ENCODE measurements around the gene RNASEH2B.
A peak's percentile ranks its signal among the peaks of the same experiment; 100 is the strongest.

Gene RNASEH2B

GRCh38 chr13:50901701-50902100 is 7.9 kb upstream of the RNASEH2B start:
- Histone ChIP-seq H3K18ac (ENCODE audit: low read depth in 1 of 2, low read length in 2 of 2) (no peak overlapping the region), H2AFZ (ENCODE audit: low read depth, low read length) (no peak overlapping the region), H4K91ac (ENCODE audit: low read length) (no peak overlapping the region), H3K14ac (ENCODE audit: low read length in 2 of 2) (no peak overlapping the region), H3K9me3 (ENCODE audit: control insufficient read depth, low read length) (no peaks in the 10 kb centered on the region), H2BK12ac (ENCODE audit: low read length in 2 of 2) (no peak overlapping the region), H2BK120ac (ENCODE audit: low read depth, low read length) (no peak overlapping the region), H3K4me3 (ENCODE audit: insufficient read depth in 1 of 2, low read depth in 1 of 2, low read length in 2 of 2) (no peak overlapping the region), H2AK5ac (ENCODE audit: low read length, severe bottlenecking) (no peak overlapping the region), H3K4me2 (ENCODE audit: low read length, poor library complexity, severe bottlenecking) (no peak overlapping the region), H3K4ac (ENCODE audit: low read depth in 1 of 2, low read length in 2 of 2) (no peak overlapping the region), H4K8ac (ENCODE audit: low read length) (no peak overlapping the region), H3K4me1 (ENCODE audit: control insufficient read depth, insufficient read depth, low read depth, low read length) (no peaks in the 10 kb centered on the region), H3K23ac (ENCODE audit: low read length in 2 of 2) (no peak overlapping the region), H2BK15ac (ENCODE audit: low read depth, poor library complexity, severe bottlenecking) (no peak overlapping the region), H3K9ac (ENCODE audit: low read length) (no peak overlapping the region), H3K36me3 (ENCODE audit: control insufficient read depth in 1 of 2, insufficient read depth in 2 of 2, low read depth in 1 of 2, low read length in 2 of 2) (no peaks in the 10 kb centered on the region), H2BK5ac (ENCODE audit: low read depth, low read length, poor library complexity, severe bottlenecking) (no peak overlapping the region), H3K27me3 (ENCODE audit: control insufficient read depth in 1 of 2, insufficient read depth in 1 of 2, low read length in 2 of 2) (no peaks in the 10 kb centered on the region), H3K79me1 (replicated peaks; ENCODE audit: low read length, poor library complexity, severe bottlenecking) (no peaks in the 10 kb centered on the region), H3K27ac (ENCODE audit: low read length, poor library complexity, severe bottlenecking) (no peak overlapping the region)
- DNase-seq, result no peak
- WGBS, result 100% methylated on average over 2 of the region's 2 CpGs

GRCh38 chr13:50905256-50905655 is 4.3 kb upstream of the RNASEH2B start:
- no peak overlapping the region for H2BK15ac ChIP-seq (ENCODE audit: low read depth, poor library complexity, severe bottlenecking)
- H4K8ac ChIP-seq (ENCODE audit: low read length), result no peak overlapping the region
- no peak overlapping the region for H2BK5ac ChIP-seq (ENCODE audit: low read depth, low read length, poor library complexity, severe bottlenecking)
- no peak overlapping the region for H3K9ac ChIP-seq (ENCODE audit: low read length)
- no peaks in the 10 kb centered on the region for H3K9me3 ChIP-seq (ENCODE audit: control insufficient read depth, low read length)
- no peak for DNase-seq
- no peaks in the 10 kb centered on the region for H3K4me1 ChIP-seq (ENCODE audit: control insufficient read depth, insufficient read depth, low read depth, low read length)
- H3K79me1 ChIP-seq (replicated peaks; ENCODE audit: low read length, poor library complexity, severe bottlenecking), result peaks cover under 1% of the 10 kb centered on the region
- no peak overlapping the region for H2BK12ac ChIP-seq (ENCODE audit: low read length in 2 of 2)
- no peak overlapping the region for H2AK5ac ChIP-seq (ENCODE audit: low read length, severe bottlenecking)
- H3K27me3 ChIP-seq (ENCODE audit: control insufficient read depth in 1 of 2, insufficient read depth in 1 of 2, low read length in 2 of 2), result no peaks in the 10 kb centered on the region
- H3K36me3 ChIP-seq (ENCODE audit: control insufficient read depth in 1 of 2, insufficient read depth in 2 of 2, low read depth in 1 of 2, low read length in 2 of 2), result no peaks in the 10 kb centered on the region
- no peak overlapping the region for H2BK120ac ChIP-seq (ENCODE audit: low read depth, low read length)
- no peak overlapping the region for H2AFZ ChIP-seq (ENCODE audit: low read depth, low read length)
- no peak overlapping the region for H3K14ac ChIP-seq (ENCODE audit: low read length in 2 of 2)
- H3K18ac ChIP-seq (ENCODE audit: low read depth in 1 of 2, low read length in 2 of 2), result no peak overlapping the region
- H3K4ac ChIP-seq (ENCODE audit: low read depth in 1 of 2, low read length in 2 of 2), result no peak overlapping the region
- H3K4me2 ChIP-seq (ENCODE audit: low read length, poor library complexity, severe bottlenecking), result no peak overlapping the region
- no peak overlapping the region for H3K23ac ChIP-seq (ENCODE audit: low read length in 2 of 2)
- WGBS, result 88% methylated on average over 2 of the region's 4 CpGs
- no peak overlapping the region for H3K4me3 ChIP-seq (ENCODE audit: insufficient read depth in 1 of 2, low read depth in 1 of 2, low read length in 2 of 2)
- H4K91ac ChIP-seq (ENCODE audit: low read length), result no peak overlapping the region
- H3K27ac ChIP-seq (ENCODE audit: low read length, poor library complexity, severe bottlenecking), result no peak overlapping the region

- no peaks in the 10 kb centered on the region for H3K9me3 ChIP-seq (ENCODE audit: control insufficient read depth, low read length)
- WGBS, result 99% methylated on average over 7 of the region's 7 CpGs
- H3K18ac ChIP-seq (ENCODE audit: low read depth in 1 of 2, low read length in 2 of 2), result no peak overlapping the region
- H3K23ac ChIP-seq (ENCODE audit: low read length in 2 of 2), result no peak overlapping the region
- H3K9ac ChIP-seq (ENCODE audit: low read length), result no peak overlapping the region
- H2BK5ac ChIP-seq (ENCODE audit: low read depth, low read length, poor library complexity, severe bottlenecking), result no peak overlapping the region
- no peak overlapping the region for H2BK12ac ChIP-seq (ENCODE audit: low read length in 2 of 2)
- H3K14ac ChIP-seq (ENCODE audit: low read length in 2 of 2), result no peak overlapping the region
- H2AFZ ChIP-seq (ENCODE audit: low read depth, low read length), result no peak overlapping the region
- no peak overlapping the region for H4K8ac ChIP-seq (ENCODE audit: low read length)
- H3K4me2 ChIP-seq (ENCODE audit: low read length, poor library complexity, severe bottlenecking), result no peak overlapping the region
- no peak overlapping the region for H3K4ac ChIP-seq (ENCODE audit: low read depth in 1 of 2, low read length in 2 of 2)
- peaks cover 2% of the 10 kb centered on the region for H3K4me1 ChIP-seq (ENCODE audit: control insufficient read depth, insufficient read depth, low read depth, low read length)
- H2BK15ac ChIP-seq (ENCODE audit: low read depth, poor library complexity, severe bottlenecking), result no peak overlapping the region
- no peaks in the 10 kb centered on the region for H3K27me3 ChIP-seq (ENCODE audit: control insufficient read depth in 1 of 2, insufficient read depth in 1 of 2, low read length in 2 of 2)
- H3K79me1 ChIP-seq (replicated peaks; ENCODE audit: low read length, poor library complexity, severe bottlenecking), result peaks cover 7% of the 10 kb centered on the region
- DNase-seq, result no peak
- no peak overlapping the region for H4K91ac ChIP-seq (ENCODE audit: low read length)
- H2AK5ac ChIP-seq (ENCODE audit: low read length, severe bottlenecking), result no peak overlapping the region
- no peak overlapping the region for H2BK120ac ChIP-seq (ENCODE audit: low read depth, low read length)
- no peak overlapping the region for H3K4me3 ChIP-seq (ENCODE audit: insufficient read depth in 1 of 2, low read depth in 1 of 2, low read length in 2 of 2)
- no peaks in the 10 kb centered on the region for H3K36me3 ChIP-seq (ENCODE audit: control insufficient read depth in 1 of 2, insufficient read depth in 2 of 2, low read depth in 1 of 2, low read length in 2 of 2)
- no peak overlapping the region for H3K27ac ChIP-seq (ENCODE audit: low read length, poor library complexity, severe bottlenecking)
Measured at GRCh38 chr13:50907781-50908180, 1.8 kb upstream of the RNASEH2B start.

- H3K36me3 ChIP-seq (ENCODE audit: control insufficient read depth in 1 of 2, insufficient read depth in 2 of 2, low read depth in 1 of 2, low read length in 2 of 2), result no peaks in the 10 kb centered on the region
- H3K79me1 ChIP-seq (replicated peaks; ENCODE audit: low read length, poor library complexity, severe bottlenecking), result peaks cover 9% of the 10 kb centered on the region
- H3K27ac ChIP-seq (ENCODE audit: low read length, poor library complexity, severe bottlenecking), result no peak overlapping the region
- no peak overlapping the region for H2BK12ac ChIP-seq (ENCODE audit: low read length in 2 of 2)
- no peak overlapping the region for H3K4ac ChIP-seq (ENCODE audit: low read depth in 1 of 2, low read length in 2 of 2)
- 100% methylated on average over 3 of the region's 4 CpGs for WGBS
- no peak overlapping the region for H3K4me3 ChIP-seq (ENCODE audit: insufficient read depth in 1 of 2, low read depth in 1 of 2, low read length in 2 of 2)
- H3K4me1 ChIP-seq (ENCODE audit: control insufficient read depth, insufficient read depth, low read depth, low read length), result peaks cover 2% of the 10 kb centered on the region
- no peak overlapping the region for H2BK5ac ChIP-seq (ENCODE audit: low read depth, low read length, poor library complexity, severe bottlenecking)
- H3K27me3 ChIP-seq (ENCODE audit: control insufficient read depth in 1 of 2, insufficient read depth in 1 of 2, low read length in 2 of 2), result no peaks in the 10 kb centered on the region
- H3K4me2 ChIP-seq (ENCODE audit: low read length, poor library complexity, severe bottlenecking), result no peak overlapping the region
- H3K18ac ChIP-seq (ENCODE audit: low read depth in 1 of 2, low read length in 2 of 2), result no peak overlapping the region
- H2BK15ac ChIP-seq (ENCODE audit: low read depth, poor library complexity, severe bottlenecking), result peak overlapping the region; percentile 49
- H4K91ac ChIP-seq (ENCODE audit: low read length), result peak overlapping the region; percentile 58
- H3K23ac ChIP-seq (ENCODE audit: low read length in 2 of 2), result no peak overlapping the region
- H4K8ac ChIP-seq (ENCODE audit: low read length), result peak overlapping the region; percentile 60
- DNase-seq, result no peak
- H3K14ac ChIP-seq (ENCODE audit: low read length in 2 of 2), result no peak overlapping the region
- H2AFZ ChIP-seq (ENCODE audit: low read depth, low read length), result no peak overlapping the region
- H3K9me3 ChIP-seq (ENCODE audit: control insufficient read depth, low read length), result no peaks in the 10 kb centered on the region
- no peak overlapping the region for H3K9ac ChIP-seq (ENCODE audit: low read length)
- no peak overlapping the region for H2BK120ac ChIP-seq (ENCODE audit: low read depth, low read length)
- H2AK5ac ChIP-seq (ENCODE audit: low read length, severe bottlenecking), result no peak overlapping the region
Measured at GRCh38 chr13:50908371-50908770, 1.2 kb upstream of the RNASEH2B start.

All from mesenchymal stem cell (in vitro differentiated cells and primary cell).